Measurements from ENCODE around the gene ZFYVE28. TPM values are rescaled to one million over a fixed set of nuclear protein-coding genes. Genes with fewer than 3 reads are reported as not detected.

The ZFYVE28 gene
- total RNA-seq, 1 experiment from 2014 or later: 0.82 TPM

DNA sequence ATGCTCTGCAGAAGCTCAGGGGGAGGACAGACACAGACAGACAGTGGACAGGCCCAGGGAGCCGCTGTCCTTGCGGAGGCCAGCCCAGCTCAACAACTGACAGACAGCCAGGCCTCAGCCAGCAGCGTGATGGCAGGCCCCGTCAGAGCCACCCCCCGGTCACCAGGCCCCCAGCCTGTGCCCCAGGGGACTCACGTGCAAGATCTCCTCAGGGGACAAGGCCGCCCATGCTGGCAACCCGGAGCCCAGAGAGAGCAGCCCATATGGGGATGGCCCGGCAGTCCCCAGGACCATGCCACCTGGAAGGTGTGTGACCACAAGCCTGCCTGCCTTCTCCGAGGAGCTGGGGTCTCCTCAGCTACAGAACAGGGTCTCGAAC lies 128.5 kb downstream of the ZFYVE28 start:
- Mint-ChIP-seq H3K36me3 (ENCODE audit: insufficient read depth, unreplicated experiment) (no peaks in the 10 kb centered on the region), H3K27ac (ENCODE audit: unreplicated experiment) (no peak overlapping the region), H3K4me1 (ENCODE audit: low read depth, unreplicated experiment) (no peaks in the 10 kb centered on the region), H3K27me3 (ENCODE audit: insufficient read depth, unreplicated experiment) (no peaks in the 10 kb centered on the region), H3K4me3 (ENCODE audit: unreplicated experiment) (no peak overlapping the region), H3K9me3 (ENCODE audit: unreplicated experiment) (no peaks in the 10 kb centered on the region)
- TF ChIP-seq, protein P1, sequence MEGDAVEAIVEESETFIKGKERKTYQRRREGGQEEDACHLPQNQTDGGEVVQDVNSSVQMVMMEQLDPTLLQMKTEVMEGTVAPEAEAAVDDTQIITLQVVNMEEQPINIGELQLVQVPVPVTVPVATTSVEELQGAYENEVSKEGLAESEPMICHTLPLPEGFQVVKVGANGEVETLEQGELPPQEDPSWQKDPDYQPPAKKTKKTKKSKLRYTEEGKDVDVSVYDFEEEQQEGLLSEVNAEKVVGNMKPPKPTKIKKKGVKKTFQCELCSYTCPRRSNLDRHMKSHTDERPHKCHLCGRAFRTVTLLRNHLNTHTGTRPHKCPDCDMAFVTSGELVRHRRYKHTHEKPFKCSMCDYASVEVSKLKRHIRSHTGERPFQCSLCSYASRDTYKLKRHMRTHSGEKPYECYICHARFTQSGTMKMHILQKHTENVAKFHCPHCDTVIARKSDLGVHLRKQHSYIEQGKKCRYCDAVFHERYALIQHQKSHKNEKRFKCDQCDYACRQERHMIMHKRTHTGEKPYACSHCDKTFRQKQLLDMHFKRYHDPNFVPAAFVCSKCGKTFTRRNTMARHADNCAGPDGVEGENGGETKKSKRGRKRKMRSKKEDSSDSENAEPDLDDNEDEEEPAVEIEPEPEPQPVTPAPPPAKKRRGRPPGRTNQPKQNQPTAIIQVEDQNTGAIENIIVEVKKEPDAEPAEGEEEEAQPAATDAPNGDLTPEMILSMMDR (IDR thresholded peaks at IDR 0.05; ENCODE audit: insufficient read depth in 1 of 2, low read depth in 1 of 2, low read length in 1 of 2, severe bottlenecking in 1 of 2, unreplicated experiment in 1 of 2): no peak
- intact Hi-C loops (cut with micrococcal nuclease; ENCODE audit: unreplicated experiment): no loop called here
- no TSS peak for BruUV-seq (replicated peaks)
- CTCF ChIA-PET: no interaction called here
- POLR2A ChIA-PET: no interaction called here
- Histone ChIP-seq H3K4me3 (ENCODE audit: low read depth, low read length) (no peak overlapping the region), H3K4me1 (no peaks in the 10 kb centered on the region), H3K36me3 (ENCODE audit: control insufficient read depth, insufficient read depth, low read length) (no peaks in the 10 kb centered on the region), H3K27me3 (replicated peaks; ENCODE audit: control insufficient read depth, insufficient read depth, low read length) (no peaks in the 10 kb centered on the region), H3K9me3 (no peaks in the 10 kb centered on the region)
- DNase-seq: no peak

DNA sequence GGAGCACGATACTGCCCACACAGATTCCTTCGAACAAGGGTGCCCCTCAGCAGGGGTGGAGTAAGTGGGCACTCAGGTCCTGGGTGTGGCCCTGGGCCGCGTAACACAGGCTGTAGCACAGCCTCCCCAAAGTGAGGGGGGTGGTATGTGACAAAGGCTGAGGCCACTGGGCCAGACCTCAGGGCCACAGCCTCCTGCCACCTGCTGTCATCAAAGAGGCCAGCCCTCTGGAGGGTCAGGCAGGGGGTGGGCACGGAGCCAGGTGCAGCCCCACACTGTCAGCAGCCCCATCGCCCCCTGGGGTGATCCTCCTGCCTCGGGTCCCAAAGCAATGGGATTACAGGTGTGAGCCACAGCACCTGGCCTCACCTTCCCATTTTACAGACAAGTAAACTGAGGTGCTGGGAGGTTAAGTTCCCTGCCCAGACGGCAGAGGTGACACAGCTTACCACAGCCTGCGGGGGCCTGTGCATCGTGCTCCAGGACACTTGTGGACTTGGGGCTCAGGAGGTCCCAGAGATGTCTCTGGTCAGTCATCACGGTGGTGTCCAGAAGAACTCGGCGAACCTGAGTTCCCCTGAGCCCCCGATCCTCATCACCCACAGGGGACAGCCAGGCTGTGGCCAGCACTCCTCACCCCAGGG lies 129.0 kb downstream of the ZFYVE28 start:
- no TSS peak for BruUV-seq (replicated peaks)
- no peaks in the 10 kb centered on the region for H3K27me3 ChIP-seq (replicated peaks; ENCODE audit: control insufficient read depth, insufficient read depth, low read length)
- Mint-ChIP-seq H3K4me3 (ENCODE audit: unreplicated experiment) (no peak overlapping the region), H3K27me3 (ENCODE audit: insufficient read depth, unreplicated experiment) (no peaks in the 10 kb centered on the region), H3K9me3 (ENCODE audit: unreplicated experiment) (no peaks in the 10 kb centered on the region), H3K27ac (ENCODE audit: unreplicated experiment) (no peak overlapping the region), H3K36me3 (ENCODE audit: insufficient read depth, unreplicated experiment) (no peaks in the 10 kb centered on the region), H3K4me1 (ENCODE audit: low read depth, unreplicated experiment) (no peaks in the 10 kb centered on the region)
- no peaks in the 10 kb centered on the region for H3K4me1 ChIP-seq
- ChIA-PET CTCF (no interaction called here), POLR2A (no interaction called here)
- intact Hi-C loops (cut with micrococcal nuclease; ENCODE audit: unreplicated experiment): no loop called here
- no peak for DNase-seq
- no peaks in the 10 kb centered on the region for H3K9me3 ChIP-seq
- no peak overlapping the region for H3K4me3 ChIP-seq (ENCODE audit: low read depth, low read length)
- TF ChIP-seq, protein P1 (IDR thresholded peaks at IDR 0.05; ENCODE audit: insufficient read depth in 1 of 2, low read depth in 1 of 2, low read length in 1 of 2, severe bottlenecking in 1 of 2, unreplicated experiment in 1 of 2): no peak
- no peaks in the 10 kb centered on the region for H3K36me3 ChIP-seq (ENCODE audit: control insufficient read depth, insufficient read depth, low read length)

DNA sequence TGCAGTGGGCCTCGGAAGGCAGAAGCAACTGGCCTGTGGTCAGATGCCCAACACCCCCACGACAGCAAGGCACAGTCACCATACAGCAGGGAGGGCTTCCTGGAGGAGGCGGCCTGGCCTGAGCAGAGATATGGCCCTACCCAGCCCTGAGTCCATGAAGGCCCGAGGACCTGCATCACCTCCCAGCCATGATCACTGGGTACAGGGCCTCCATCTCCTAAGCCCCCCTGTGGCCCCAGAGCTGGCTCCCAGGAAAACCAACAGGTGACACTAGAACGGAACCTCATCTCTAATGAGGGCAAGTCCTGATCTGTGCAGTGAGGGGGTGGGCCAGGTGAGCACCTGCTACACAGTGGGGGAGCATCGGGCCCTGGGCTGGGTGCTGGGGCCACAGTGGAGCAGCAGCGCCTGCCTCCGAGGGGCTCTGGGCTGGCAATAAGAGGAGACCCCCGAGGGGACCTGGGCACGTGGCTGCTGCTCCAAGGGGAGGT lies 130.3 kb downstream of the ZFYVE28 start:
- intact Hi-C loops (cut with micrococcal nuclease; ENCODE audit: unreplicated experiment): no loop called here
- Mint-ChIP-seq H3K27me3 (ENCODE audit: insufficient read depth, unreplicated experiment) (no peaks in the 10 kb centered on the region), H3K4me3 (ENCODE audit: unreplicated experiment) (no peak overlapping the region), H3K4me1 (ENCODE audit: low read depth, unreplicated experiment) (no peaks in the 10 kb centered on the region), H3K36me3 (ENCODE audit: insufficient read depth, unreplicated experiment) (no peaks in the 10 kb centered on the region), H3K27ac (ENCODE audit: unreplicated experiment) (no peak overlapping the region), H3K9me3 (ENCODE audit: unreplicated experiment) (no peaks in the 10 kb centered on the region)
- Histone ChIP-seq H3K9me3 (no peaks in the 10 kb centered on the region), H3K27me3 (replicated peaks; ENCODE audit: control insufficient read depth, insufficient read depth, low read length) (no peaks in the 10 kb centered on the region), H3K4me3 (ENCODE audit: low read depth, low read length) (no peak overlapping the region), H3K4me1 (no peaks in the 10 kb centered on the region), H3K36me3 (ENCODE audit: control insufficient read depth, insufficient read depth, low read length) (no peaks in the 10 kb centered on the region)
- TF ChIP-seq, protein P1 (IDR thresholded peaks at IDR 0.05; ENCODE audit: insufficient read depth in 1 of 2, low read depth in 1 of 2, low read length in 1 of 2, severe bottlenecking in 1 of 2, unreplicated experiment in 1 of 2): no peak
- BruUV-seq (replicated peaks): no TSS peak
- CTCF ChIA-PET: no interaction called here
- DNase-seq: no peak
- POLR2A ChIA-PET: no interaction called here

All from Caco-2 (cell line).